Neural cell (in vitro differentiated cells): Measurements from ENCODE around the gene PGC. TPM values are rescaled to one million over a fixed set of nuclear protein-coding genes. Genes with fewer than 3 reads are reported as not detected.

ENCODE experiments used
- H2AFZ ChIP-seq: fragments of 200-600, 300-800 bp; sonication (generic), shearing (Covaris generic); 2 replicates; pipeline ENCODE4 v1.6.0; 2014; ENCODE audit warnings: low read depth, mild to moderate bottlenecking, antibody characterized with exemption, low read length, moderate library complexity
- H3F3A ChIP-seq: fragments of 200-600 bp; shearing (Covaris generic); 2 replicates; pipeline ENCODE4 v1.6.1; 2016; ENCODE audit warnings: mild to moderate bottlenecking, moderate library complexity, mixed read lengths, antibody characterized with exemption, low read length; ENCODE audit not compliant: insufficient read depth, poor library complexity, severe bottlenecking
- H3K27ac ChIP-seq: fragments of 200-600, 300-800 bp; sonication (generic), shearing (Covaris generic); 2 replicates; pipeline ENCODE4 v1.5.1; 2014; ENCODE audit warnings: mild to moderate bottlenecking, low read length, moderate library complexity
- H3K27me3 ChIP-seq: fragments of 300-800, 200-600 bp; sonication (generic), shearing (Covaris generic); 2 replicates; pipeline ENCODE4 v1.6.0; 2014; ENCODE audit warnings: mild to moderate bottlenecking, low read depth, low read length, moderate library complexity; ENCODE audit not compliant: insufficient read depth
- H3K36me3 ChIP-seq: fragments of 300-800, 200-600 bp; sonication (generic), shearing (Covaris generic); 2 replicates; pipeline ENCODE4 v1.5.1; 2014; ENCODE audit warnings: mild to moderate bottlenecking, antibody characterized with exemption, low read length, moderate library complexity; ENCODE audit not compliant: insufficient read depth
- H3K4me2 ChIP-seq: fragments of 300-800, 200-600 bp; sonication (generic), shearing (Covaris generic); 2 replicates; pipeline ENCODE4 v1.6.0; 2014; ENCODE audit warnings: mild to moderate bottlenecking, low read length
- H3K4me3 ChIP-seq: fragments of 300-800, 200-600 bp; sonication (generic), shearing (Covaris generic); 2 replicates; pipeline ENCODE4 v1.5.1; 2014; ENCODE audit warnings: mild to moderate bottlenecking, low read length, moderate library complexity
- H3K79me2 ChIP-seq: fragments of 200-600 bp; shearing (Covaris generic); replicated peaks from 2 replicates; pipeline ENCODE4 v1.6.0; 2014; ENCODE audit warnings: mild to moderate bottlenecking, low read length, moderate library complexity; ENCODE audit not compliant: insufficient read depth
- H3K9ac ChIP-seq: fragments of 300-800, 200-600 bp; sonication (generic), shearing (Covaris generic); 2 replicates; pipeline ENCODE4 v1.6.1; 2016; ENCODE audit warnings: mild to moderate bottlenecking, low read length, mixed read lengths
- H3K9me2 ChIP-seq: fragments of 200-600 bp; shearing (Covaris generic); 2 replicates; pipeline ENCODE4 v1.6.1; 2016; ENCODE audit warnings: mild to moderate bottlenecking, low read length, mixed read lengths; ENCODE audit not compliant: insufficient read depth
- H3K9me3 ChIP-seq: fragments of 200-600, 300-800 bp; sonication (generic), shearing (Covaris generic); 2 replicates; pipeline ENCODE4 v1.6.1; 2016; ENCODE audit warnings: mild to moderate bottlenecking, mixed run types, low read length, moderate library complexity, mixed read lengths
- H4K20me1 ChIP-seq: fragments of 200-600 bp; shearing (Covaris generic); 2 replicates; pipeline ENCODE4 v1.6.1; 2016; ENCODE audit warnings: mild to moderate bottlenecking, mixed run types; ENCODE audit not compliant: insufficient read depth
- EP300 ChIP-seq: fragments of 450-650 bp; conservative IDR thresholded peaks from 2 replicates; pipeline ENCODE4 v1.6.1; 2014; ENCODE audit warnings: antibody characterized with exemption, mild to moderate bottlenecking, moderate library complexity; ENCODE audit not compliant: poor library complexity, severe bottlenecking
- EZH2 ChIP-seq: fragments of 200-600, 300-800 bp; shearing (Covaris generic), sonication (generic); IDR thresholded peaks from 2 replicates; pipeline ENCODE4 v1.6.1; 2014; ENCODE audit warnings: antibody characterized with exemption, low read length, borderline replicate concordance, mild to moderate bottlenecking; ENCODE audit not compliant: insufficient read depth, poor library complexity, severe bottlenecking
- MXI1 ChIP-seq: fragments of 450-650 bp; conservative IDR thresholded peaks from 2 replicates; pipeline ENCODE4 v1.6.1; 2014; ENCODE audit warnings: antibody characterized with exemption, mild to moderate bottlenecking; ENCODE audit not compliant: poor library complexity, severe bottlenecking
- POLR2AphosphoS5 ChIP-seq: IDR thresholded peaks from 2 replicates; pipeline ENCODE4 v1.6.1; 2012
- RAD21 ChIP-seq: fragments of 450-650 bp; conservative IDR thresholded peaks from 2 replicates; pipeline ENCODE4 v1.6.1; 2014; ENCODE audit warnings: antibody characterized with exemption, mild to moderate bottlenecking, moderate library complexity
- REST ChIP-seq: IDR thresholded peaks from 2 replicates; pipeline ENCODE4 v1.6.1; 2012; ENCODE audit warnings: borderline replicate concordance
- SMC3 ChIP-seq: fragments of 450-650 bp; conservative IDR thresholded peaks from 2 replicates; pipeline ENCODE4 v1.6.1; 2014; ENCODE audit warnings: antibody characterized with exemption, mild to moderate bottlenecking, moderate library complexity; ENCODE audit not compliant: poor library complexity
- TAF1 ChIP-seq: IDR thresholded peaks from 2 replicates; pipeline ENCODE4 v1.6.1; 2012; ENCODE audit warnings: low read depth
- polyA plus RNA-seq: library from polyadenylated mRNA; depleted of rRNA; stranded (reverse); fragments of >200 nt; gene quantifications from 2 replicates; pipeline ENCODE4 v1.2.3, GENCODE V29; 2014
- TF ChIP-seq, protein P1 (sequence below): fragments of 450-650 bp; IDR thresholded peaks from 2 replicates; pipeline ENCODE4 v1.5.1; 2014; ENCODE audit warnings: antibody characterized with exemption, mild to moderate bottlenecking, moderate library complexity; ENCODE audit not compliant: poor library complexity, severe bottlenecking

PGC gene
- polyA plus RNA-seq, 1 donor from 2014 or later, result not detected

DNA sequence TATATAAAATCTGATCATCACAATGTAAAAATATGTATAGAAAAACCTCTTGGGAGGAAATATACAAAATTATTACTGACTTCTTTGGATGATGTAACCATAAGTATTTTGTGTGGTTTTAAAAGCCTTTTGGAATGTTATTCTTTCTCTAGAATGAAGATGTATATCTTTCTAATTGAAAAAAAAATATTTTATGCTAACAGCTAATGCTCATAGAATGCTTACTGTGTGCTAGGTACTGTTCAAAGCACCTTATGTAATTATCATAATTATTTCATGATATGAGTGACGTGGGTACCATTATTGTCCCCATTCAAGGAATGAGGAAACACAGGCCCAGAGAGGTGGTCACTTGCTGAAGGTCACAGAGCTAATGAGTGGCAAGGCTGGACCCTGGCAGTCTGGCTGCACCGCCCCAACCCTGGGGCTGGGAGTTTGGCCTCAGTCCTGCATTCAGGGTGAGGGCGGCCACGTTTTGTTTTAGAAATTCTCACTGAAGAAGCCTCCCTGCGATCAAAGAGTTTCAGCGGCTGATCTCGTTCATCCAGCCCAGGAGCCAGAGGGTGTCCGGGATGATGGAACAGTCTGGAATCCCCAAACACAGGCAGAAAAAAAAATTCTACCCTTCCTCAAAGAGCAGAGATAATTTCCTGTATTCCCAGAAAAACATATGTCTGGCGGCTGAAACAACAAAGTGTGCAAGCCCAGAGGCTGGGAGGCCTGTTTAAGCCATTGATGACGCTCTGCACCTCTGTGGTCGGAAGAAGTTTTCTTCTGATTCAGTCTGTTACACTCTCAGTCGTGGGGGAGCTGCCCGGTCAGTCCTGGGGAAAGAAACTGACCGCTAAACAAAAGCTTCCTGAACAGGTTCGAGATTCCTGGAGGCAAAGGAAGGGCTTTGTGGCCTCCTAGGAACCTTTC lies 49.1 kb downstream of the PGC start:
- H3K9me2 ChIP-seq, result no peaks in the 10 kb centered on the region
- H3K9ac ChIP-seq, result no peak overlapping the region
- H2AFZ ChIP-seq, result no peak overlapping the region
- no peaks in the 10 kb centered on the region for H3K9me3 ChIP-seq
- H3K4me3 ChIP-seq, result no peak overlapping the region
- no peaks in the 10 kb centered on the region for H3K79me2 ChIP-seq
- H3K36me3 ChIP-seq, result no peaks in the 10 kb centered on the region
- TF ChIP-seq POLR2AphosphoS5, result no peak
- TF ChIP-seq EZH2, result no peak
- TF ChIP-seq REST, result no peak
- no peak for TF ChIP-seq TAF1
- TF ChIP-seq MXI1, result no peak
- TF ChIP-seq RAD21, result no peak
- no peak for TF ChIP-seq EP300
- no peak for TF ChIP-seq SMC3
- TF ChIP-seq, protein P1, sequence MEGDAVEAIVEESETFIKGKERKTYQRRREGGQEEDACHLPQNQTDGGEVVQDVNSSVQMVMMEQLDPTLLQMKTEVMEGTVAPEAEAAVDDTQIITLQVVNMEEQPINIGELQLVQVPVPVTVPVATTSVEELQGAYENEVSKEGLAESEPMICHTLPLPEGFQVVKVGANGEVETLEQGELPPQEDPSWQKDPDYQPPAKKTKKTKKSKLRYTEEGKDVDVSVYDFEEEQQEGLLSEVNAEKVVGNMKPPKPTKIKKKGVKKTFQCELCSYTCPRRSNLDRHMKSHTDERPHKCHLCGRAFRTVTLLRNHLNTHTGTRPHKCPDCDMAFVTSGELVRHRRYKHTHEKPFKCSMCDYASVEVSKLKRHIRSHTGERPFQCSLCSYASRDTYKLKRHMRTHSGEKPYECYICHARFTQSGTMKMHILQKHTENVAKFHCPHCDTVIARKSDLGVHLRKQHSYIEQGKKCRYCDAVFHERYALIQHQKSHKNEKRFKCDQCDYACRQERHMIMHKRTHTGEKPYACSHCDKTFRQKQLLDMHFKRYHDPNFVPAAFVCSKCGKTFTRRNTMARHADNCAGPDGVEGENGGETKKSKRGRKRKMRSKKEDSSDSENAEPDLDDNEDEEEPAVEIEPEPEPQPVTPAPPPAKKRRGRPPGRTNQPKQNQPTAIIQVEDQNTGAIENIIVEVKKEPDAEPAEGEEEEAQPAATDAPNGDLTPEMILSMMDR, result no peak
- H4K20me1 ChIP-seq, result no peaks in the 10 kb centered on the region
- H3K4me2 ChIP-seq, result no peak overlapping the region
- H3K27ac ChIP-seq, result no peak overlapping the region
- H3K27me3 ChIP-seq, result no peaks in the 10 kb centered on the region
- no peaks in the 10 kb centered on the region for H3F3A ChIP-seq

DNA sequence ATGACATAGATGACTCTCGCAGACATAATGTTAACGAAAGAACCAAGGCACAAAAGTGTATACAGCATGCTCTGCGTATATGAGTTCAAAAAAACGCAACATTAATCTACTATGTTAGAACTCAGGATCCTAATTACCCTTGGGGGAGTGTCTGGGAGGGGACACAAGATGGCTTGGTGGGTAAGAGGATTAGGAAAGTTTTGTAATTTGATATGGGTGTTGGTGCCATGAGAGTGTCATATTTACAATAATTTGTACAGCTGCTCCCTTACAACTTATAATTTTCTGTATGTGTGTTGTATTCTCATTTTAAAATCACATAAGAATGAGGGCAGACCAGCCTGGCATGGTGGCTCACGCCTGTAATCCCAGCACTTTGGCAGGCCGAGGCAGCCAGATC lies 50.4 kb downstream of the PGC start:
- no peak overlapping the region for H3K9ac ChIP-seq
- no peak overlapping the region for H3K27ac ChIP-seq
- no peak for TF ChIP-seq SMC3
- no peak for TF ChIP-seq RAD21
- no peak for TF ChIP-seq EP300
- no peak for TF ChIP-seq POLR2AphosphoS5
- TF ChIP-seq REST, result no peak
- TF ChIP-seq MXI1, result no peak
- TF ChIP-seq, protein P1, result no peak

More for the DNA sequence above, 50.4 kb downstream of the PGC start:
- Histone ChIP-seq H4K20me1 (no peaks in the 10 kb centered on the region), H3F3A (no peaks in the 10 kb centered on the region), H2AFZ (no peak overlapping the region), H3K27me3 (no peaks in the 10 kb centered on the region), H3K36me3 (no peaks in the 10 kb centered on the region), H3K9me3 (no peaks in the 10 kb centered on the region), H3K4me3 (no peak overlapping the region), H3K4me2 (no peak overlapping the region), H3K9me2 (no peaks in the 10 kb centered on the region), H3K79me2 (no peaks in the 10 kb centered on the region)
